HS-5 (cell line): ENCODE data around the gene OR2AT4.
"Not testable (repeated sequence)": the region's sequence is repeated elsewhere in the genome, so short reads cannot be mapped to it uniquely, and the experiment has no call there.

Experiments used
- DNase-seq: peaks from one replicate; pipeline ENCODE4 v3.0.0-alpha.2; 2012; ENCODE audit warnings: low read depth

The OR2AT4 gene

DNA sequence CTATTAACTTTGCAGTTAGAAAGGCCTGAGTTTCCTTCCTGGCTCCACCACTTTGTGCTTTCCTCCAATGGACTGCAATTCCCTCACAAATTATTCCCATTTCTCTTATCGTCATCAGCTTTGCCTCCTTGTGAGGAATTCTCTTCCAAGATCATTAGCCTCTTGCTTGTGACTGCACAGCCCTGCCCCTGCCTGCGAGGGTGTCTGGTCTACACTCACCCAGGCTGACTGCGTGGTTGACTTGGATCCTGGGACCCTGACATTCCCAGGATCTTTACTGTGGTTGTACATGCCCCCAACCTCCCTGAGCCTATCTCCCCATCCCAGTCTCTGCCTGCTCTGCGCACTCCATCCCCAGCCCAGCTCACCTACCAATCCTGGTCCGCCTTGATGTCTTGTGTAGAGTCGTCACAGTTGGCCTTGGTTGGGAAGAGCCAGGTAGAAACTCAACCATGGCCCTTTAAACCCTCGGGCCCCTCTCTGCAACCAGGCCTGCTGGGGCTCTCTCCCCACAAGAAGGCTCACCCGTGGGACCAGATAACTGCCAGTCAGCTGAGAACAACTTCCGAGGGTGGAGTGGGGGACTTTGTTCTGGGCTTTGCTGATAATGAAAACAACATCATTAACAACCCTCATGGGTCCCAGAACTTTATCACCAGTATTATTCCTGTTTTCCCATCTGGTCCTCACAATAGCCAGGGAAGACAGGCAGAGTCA is at the start of gene OR2AT4:
TSS of gene OR2AT4 (minus strand) at position 421 of the 717 bp plus-strand sequence.
- DNase-seq: no peak

DNA sequence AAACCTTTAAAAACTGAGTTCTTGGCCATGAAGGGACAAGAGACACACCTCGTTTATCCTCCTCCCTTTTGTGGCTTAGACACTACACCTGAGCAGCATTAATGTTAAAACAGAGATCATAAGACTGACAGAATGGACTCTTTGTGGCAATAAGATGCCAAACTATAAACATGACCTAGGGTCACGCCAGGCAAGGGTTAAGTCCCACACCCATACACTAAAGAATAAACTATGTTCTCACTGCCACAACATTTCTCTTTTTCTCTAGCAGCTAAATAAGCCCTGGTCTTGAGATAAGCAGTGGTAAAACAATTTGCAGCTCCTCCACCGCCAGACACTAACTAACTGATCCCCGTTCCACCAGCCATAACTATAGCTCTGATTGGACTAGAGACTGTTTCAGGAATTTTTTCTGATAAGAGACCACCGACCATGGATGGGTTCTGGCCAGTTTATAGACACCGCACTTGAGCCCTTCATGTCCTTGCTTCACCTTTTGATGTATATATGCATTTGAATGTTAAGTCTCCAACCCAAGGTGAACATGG is 49.4 kb upstream of the OR2AT4 start:
- no peak for DNase-seq

DNA sequence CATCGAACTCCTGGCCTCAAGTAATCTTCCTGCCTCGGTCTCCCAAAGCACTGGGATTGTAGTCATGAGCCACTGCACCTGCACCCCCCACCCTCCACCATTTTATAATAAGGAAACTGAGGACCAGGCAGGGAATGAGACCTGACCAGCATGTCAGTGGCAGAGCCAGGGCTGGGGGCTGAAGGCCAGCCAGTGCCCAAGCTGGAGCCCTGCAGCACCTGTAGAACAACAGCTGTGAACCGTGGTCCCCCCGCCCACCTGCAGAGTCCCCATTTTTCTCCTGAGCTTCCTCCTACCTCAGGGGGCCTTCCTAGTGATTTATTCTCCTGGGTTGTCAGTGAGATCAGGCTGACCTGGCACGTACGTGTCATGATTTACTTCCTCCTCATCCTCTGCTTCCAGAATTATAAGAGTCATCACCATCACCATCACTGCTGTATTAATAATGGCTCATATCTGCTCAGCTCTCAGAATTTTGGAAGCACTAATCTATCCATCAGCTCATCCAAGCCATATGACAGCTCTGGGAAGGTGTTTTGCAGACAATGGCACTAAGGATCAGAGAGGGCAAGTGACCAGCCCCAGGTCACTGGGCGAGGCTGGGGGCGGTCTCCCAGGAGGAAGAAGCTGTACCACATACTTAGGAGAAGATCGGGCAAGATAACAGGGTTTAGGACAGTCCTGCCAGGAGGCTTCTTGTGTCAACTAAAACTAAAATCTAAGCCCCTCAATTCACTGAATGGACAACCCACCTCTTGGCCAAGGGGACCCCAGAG is 48.7 kb upstream of the OR2AT4 start:
- DNase-seq: no peak

DNA sequence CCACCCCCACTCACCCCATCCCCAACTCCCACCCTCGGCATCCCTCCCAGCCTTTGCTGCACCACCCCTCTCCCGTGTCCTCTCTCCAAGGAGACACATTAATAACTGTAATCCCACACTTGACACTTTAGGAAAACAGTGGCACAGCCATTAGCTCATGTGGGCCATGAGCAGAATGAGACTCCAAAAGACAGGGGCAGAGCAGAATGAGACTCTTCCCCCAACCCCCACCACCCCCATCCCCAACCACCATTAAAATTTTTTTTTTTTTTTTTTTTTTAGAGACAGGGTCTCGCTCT is 48.0 kb upstream of the OR2AT4 start:
- DNase-seq: no peak

- DNase-seq: no peak
These were observed 46.7 kb upstream of the OR2AT4 start for GRCh38 chr11:75143420-75143731.

DNA sequence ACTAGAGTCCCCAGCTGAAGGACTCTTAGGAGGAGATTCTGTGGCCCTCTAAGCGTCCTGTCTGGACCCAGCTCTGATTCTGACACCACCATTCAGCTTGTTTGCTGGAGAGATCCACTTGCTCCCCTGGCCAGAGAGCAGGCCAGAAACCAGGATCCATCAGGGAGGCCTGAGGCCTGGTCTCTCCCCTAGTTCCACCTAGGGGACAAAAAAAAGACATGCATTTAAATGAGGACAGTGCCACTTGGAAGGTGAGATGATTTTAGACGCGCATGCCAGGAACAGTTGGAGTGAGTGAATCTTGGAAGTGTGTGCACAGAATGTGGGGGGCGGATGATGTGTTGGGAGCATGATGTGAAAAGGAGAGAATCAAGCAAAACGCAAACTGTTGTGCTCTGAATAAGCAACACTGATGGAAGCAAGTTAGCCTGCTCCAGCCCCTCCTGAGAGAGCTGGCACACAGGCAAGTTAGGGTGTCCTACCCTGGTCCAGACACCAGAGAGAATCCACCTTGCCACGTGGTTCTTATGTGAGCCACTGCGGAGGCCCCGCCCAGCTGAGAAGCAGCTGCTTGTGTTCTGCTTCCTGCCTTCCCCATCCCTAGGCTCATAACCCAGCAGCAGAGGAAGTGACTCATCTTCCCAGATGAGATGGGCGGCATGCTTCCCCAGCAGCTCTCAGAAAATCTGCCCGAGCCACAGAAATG is 46.2 kb upstream of the OR2AT4 start:
- peak; percentile 89 for DNase-seq

GRCh38 chr11:75141166-75141565 is 44.5 kb upstream of the OR2AT4 start:
- no peak for DNase-seq

GRCh38 chr11:75140269-75141138 is 43.8 kb upstream of the OR2AT4 start:
- DNase-seq: no peak

- DNase-seq: no peak
These were observed 39.0 kb upstream of the OR2AT4 start for GRCh38 chr11:75135651-75136050.

DNA sequence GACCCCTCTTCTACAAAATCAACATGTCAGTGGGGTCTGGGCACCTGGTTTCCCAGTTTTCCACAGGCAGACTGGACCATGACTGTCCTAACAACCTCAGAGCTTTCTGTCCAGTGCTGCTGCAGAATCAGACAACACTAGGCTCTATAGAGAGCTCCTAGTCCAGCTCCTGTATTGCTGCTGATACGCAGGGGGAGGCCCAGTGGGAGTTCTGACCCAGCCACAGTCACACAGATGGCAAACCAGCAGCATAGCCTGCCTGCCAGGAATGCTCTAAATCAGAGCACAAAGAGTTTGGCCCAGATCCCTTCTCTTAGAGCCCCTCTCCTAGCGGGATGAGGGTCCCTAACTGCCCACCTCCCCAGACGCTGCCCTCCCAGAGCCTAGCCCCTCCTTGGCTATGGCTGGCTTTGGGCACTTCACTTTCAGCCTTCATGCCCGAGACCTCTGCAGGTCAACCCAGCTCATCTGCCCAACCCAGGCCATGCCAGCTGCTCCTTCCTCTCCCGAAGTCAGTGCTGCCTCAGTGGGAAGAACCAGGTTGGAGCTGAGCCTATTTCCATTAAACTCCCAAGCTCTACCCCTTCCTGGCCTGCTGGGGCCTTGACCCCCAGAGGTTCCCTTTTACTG is 38.5 kb upstream of the OR2AT4 start:
- DNase-seq: no peak

DNA sequence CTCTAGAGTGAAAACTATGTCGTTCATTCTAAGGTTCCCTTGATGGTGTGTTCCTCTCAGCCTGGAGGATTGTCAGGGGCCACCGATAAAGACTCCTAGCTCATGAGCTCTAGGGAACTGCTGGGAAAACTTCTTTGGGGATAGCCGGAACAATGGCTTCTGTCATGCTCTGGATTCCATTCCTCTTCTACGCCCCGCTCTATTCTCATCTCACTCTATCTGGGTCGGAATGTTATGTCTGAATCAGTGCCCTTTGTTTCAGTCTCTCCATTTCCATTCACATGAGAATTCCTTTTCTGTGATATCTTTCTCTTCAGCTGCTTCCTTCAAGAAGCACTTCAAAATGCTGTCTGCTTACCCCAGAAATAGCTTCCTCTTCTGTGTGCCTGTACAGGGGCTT is 37.3 kb upstream of the OR2AT4 start:
- no peak for DNase-seq

DNA sequence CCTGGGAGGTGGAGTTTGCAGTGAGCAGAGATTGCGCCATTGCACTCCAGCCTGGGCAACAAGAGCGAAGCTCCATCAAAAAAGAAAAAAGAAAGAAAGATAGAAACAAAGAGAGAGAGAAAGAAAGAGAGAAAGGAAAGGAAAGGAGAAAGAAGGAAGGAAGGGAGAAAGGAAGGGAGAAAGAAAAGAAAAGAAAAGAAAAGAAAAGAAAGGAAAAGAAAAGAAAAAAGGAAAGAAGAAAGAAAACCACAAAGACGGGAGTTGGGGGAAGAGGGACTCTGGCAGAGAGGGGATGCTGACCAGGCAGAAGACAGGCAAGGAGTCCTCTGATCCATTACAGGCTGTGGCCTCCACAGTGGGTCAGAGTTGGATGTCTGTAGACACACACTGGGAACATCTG is 35.4 kb upstream of the OR2AT4 start:
- no peak for DNase-seq

DNA sequence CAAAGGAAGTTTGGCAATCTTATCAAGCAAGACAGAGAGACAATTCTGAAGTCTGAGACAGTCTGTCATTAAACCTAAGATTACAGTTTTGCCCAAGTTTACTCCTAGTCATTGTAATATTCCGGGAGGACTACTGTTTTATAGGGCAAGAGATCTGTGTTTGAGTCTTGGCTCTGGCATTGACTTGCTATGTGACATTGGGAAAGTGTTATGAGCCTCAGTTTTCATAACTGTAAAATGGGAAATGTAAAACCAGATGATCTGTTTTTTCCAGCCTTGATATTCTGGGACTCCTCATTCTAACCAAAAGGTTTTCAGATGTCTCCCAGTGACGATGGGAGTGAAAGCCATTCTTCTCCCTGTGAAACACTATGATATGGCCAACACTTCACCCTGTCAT is 29.9 kb upstream of the OR2AT4 start:
- no peak for DNase-seq

DNA sequence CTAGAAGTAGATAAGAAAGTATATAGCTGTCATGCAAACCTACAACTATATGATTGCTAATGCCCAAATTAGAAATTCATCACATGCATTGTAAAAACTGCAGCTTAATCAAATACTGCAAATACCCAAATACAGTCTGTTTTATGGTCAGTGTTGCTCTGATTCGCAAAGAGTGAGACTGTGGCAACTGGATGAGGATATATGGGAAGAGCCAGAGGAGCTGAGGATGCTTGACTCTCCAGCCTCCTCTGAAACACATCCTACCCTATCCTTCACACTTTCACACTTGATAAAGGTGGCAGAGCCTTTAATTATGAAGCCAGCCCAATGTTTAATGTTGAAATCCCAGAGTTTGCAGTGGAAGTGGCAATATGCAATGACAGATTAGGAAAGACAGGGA is 21.9 kb upstream of the OR2AT4 start:
- no peak for DNase-seq

DNA sequence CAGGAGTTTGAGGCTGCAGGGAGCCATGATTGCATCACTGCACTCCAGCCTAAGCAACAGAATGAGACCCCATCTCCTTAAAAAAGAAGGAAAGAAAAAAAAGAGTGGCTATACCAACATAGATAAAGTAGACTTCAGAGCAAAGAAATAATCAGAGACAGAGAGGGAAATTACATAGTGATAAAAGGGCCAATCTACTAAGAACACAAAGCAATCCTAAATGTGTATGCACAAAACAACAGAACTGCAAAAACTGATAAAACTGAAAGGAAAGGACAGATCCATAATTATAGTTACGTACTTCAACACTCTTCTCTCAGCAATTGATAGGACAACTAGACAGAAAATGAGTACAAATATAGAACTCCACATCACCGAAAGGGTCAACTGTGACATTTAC is 17.8 kb upstream of the OR2AT4 start:
- no peak for DNase-seq

GRCh38 chr11:75113030-75113429 is 16.4 kb upstream of the OR2AT4 start:
- DNase-seq: no peak

GRCh38 chr11:75112200-75112599 is 15.5 kb upstream of the OR2AT4 start:
- no peak for DNase-seq

DNA sequence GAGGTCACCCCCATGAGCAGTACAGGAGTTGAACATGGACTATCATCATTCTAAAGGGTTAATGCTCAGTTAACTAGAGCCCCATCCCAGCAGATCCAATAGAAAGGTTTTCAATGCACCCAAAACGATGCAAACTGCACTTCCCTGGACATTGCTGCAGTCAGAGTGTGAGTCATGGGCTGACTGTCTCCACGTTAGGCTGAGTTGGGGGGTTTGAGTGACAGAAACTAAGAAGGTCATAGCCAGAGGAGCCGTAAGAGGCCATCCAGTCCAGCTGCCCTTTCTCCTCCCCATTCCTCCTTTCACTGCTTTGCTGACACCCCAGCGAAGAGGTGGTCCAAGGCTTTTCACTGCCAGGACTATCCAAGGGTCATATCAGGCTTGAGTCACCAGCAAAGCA is 10.5 kb upstream of the OR2AT4 start:
- DNase-seq: no peak

DNA sequence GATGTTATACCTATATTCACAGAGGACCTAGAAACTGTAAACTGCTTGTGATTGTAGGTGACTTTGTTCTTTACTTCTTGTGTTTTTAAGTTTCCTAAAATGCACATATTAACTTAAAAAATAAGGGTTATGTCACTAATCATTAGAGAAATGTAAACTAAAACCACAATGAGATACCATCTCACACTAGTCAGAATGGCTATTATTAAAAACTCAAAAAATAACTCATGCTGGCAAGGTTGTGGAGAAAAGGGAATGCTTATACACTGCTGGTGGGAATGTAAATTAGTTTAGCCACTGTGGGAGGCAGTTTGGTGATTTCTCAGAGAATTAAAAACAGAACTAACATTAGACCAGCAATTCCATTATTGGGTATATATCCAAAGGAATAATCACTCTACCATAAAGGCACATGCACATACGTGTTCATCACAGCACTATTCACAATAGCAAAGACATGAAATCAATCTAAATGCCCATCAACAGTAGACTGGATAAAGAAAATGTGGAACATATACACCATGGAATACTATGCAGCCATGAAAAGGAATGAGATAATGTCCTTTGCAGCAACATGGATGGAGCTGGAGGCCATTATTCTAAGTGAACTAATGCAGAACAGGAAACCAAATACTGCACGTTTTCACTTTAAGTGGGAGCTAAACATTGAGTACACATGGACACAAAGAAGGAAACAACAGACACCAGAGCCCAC is 9.4 kb upstream of the OR2AT4 start:
- not testable (repeated sequence) for DNase-seq

DNA sequence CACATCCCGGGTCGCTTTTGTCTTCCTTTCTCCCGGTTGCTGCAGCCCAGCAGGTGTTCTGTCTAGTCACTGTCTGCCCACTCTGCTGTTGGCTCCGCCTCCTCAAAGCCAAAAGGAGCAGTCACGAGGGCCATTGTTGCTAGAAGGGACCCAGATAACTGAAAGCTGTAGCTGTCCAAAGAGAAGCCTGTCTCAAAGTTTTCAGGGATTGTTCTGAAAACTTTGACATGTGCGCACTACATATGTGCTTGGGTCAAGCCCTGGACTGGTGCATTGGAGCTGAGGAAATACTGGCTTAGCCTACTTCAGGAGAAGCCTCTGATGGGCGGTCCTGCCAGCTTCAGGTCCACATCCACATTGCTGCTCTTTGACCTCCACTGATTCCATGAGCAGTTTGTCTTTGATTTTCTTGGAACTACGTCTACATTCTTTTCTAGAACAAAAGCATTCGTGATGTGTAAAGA is 8.8 kb upstream of the OR2AT4 start:
- no peak for DNase-seq
